Thyroid gland (tissue), 4 donors: Measurements from ENCODE around the gene ZNF507.

Experiments used
- CTCF ChIP-seq, 6 experiments: fragments of 200-600 bp in 3 of 6; fragments of 450-650 bp in 3 of 6; sonication (generic) in 3 of 6; IDR thresholded peaks; one replicate each; pipeline ENCODE4 v1.5.1; 2016 to 2019; ENCODE audit warnings: antibody characterized with exemption in 6 of 6, mild to moderate bottlenecking in 2 of 6, inconsistent platforms in 1 of 6, moderate library complexity in 1 of 6
- POLR2A ChIP-seq, 2 donors: fragments of 450-650 bp; IDR thresholded peaks; one replicate each; pipeline ENCODE4 v1.6.1; 2017; ENCODE audit warnings: antibody characterized with exemption in 2 of 2, mild to moderate bottlenecking in 2 of 2, moderate library complexity in 1 of 2

DNA sequence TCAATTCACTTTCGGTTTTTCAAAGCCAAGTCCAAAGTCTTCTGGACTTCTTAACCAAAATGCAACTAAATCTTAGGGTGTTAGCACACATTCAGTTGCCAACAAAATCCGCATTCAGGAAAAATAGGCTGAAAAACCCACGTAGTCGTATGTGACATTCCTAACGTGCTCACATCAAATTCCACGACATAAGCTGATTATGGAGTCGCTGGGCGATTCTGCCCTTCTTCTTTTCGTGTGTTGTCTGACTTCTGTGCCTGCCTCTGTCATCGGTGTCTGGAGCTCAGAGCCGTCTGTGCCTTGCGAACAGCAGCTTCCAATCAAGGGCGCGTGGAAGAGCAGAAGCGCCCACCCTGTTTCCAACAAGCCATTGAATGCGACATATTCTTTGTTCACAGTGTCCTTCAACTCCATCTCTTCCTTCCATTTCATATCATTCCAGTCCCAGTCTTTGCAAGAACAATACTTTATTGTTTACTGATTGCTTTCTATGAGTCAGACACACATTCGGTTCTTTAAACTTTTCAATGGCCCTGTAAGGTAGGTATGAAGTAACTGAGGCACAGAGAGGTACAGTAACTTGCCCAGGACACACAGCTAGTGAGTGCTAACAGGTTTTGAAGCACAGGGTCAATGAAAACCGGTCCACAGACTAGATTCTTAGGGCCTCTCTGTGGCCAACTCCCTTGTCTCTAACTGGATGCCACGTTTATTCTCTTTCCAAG is 8.2 kb upstream of the ZNF507 start:
- no peak for TF ChIP-seq POLR2A (IDR thresholded peaks at IDR 0.05)
- TF ChIP-seq CTCF (IDR thresholded peaks at IDR 0.05), result no peak
